SK-N-SH treated with all-trans-retinoic acid at 6 μM for 48 hours (cell line): ENCODE results near the gene MIPEP.

Experiments used
- ATAC-seq: fragments of 200-7000 bp; cut with Tn5 transposase; 3 replicates; pipeline ENCODE4 v1.9.1; 2020; ENCODE audit warnings: mild to moderate bottlenecking, moderate library complexity
- ARNTL ChIP-seq: fragments of 450-650 bp; formaldehyde crosslinking; IDR thresholded peaks from 2 replicates; pipeline ENCODE4 v1.5.0; 2020; ENCODE audit warnings: low read depth, mild to moderate bottlenecking, moderate library complexity, borderline replicate concordance
- BACH2 ChIP-seq: fragments of 250-450 bp; sonication (Bioruptor Pico); IDR thresholded peaks from 2 replicates; pipeline ENCODE4 v1.9.0; 2021; ENCODE audit warnings: mild to moderate bottlenecking, borderline replicate concordance
- CREB5 ChIP-seq: fragments of 250-450 bp; sonication (Bioruptor Pico); IDR thresholded peaks from 2 replicates; pipeline ENCODE4 v1.5.1; 2020; ENCODE audit warnings: low read depth, mild to moderate bottlenecking, moderate library complexity
- CSDC2 ChIP-seq: fragments of 250-450 bp; sonication (Bioruptor Pico); IDR thresholded peaks from 2 replicates; pipeline ENCODE4 v1.5.0; 2020; ENCODE audit warnings: mild to moderate bottlenecking, moderate library complexity
- CSRNP3 ChIP-seq: fragments of 250-450 bp; sonication (Bioruptor Pico); IDR thresholded peaks from 2 replicates; pipeline ENCODE4 v1.5.1; 2021; ENCODE audit warnings: mild to moderate bottlenecking, moderate library complexity
- ESRRG ChIP-seq: fragments of 250-450 bp; sonication (Bioruptor Pico); IDR thresholded peaks from 2 replicates; pipeline ENCODE4 v1.6.1; 2021; ENCODE audit warnings: mild to moderate bottlenecking
- GLIS3 ChIP-seq: fragments of 250-450 bp; sonication (Bioruptor Pico); IDR thresholded peaks from 2 replicates; pipeline ENCODE4 v1.5.0; 2020; ENCODE audit warnings: mild to moderate bottlenecking, moderate library complexity
- ISL1 ChIP-seq: fragments of 250-450 bp; sonication (Bioruptor Pico); IDR thresholded peaks from 2 replicates; pipeline ENCODE4 v2.1.2; 2022; ENCODE audit warnings: mild to moderate bottlenecking, moderate library complexity
- OSR1 ChIP-seq: fragments of 250-450 bp; sonication (Bioruptor Pico); IDR thresholded peaks from 2 replicates; pipeline ENCODE4 v1.8.0; 2022; ENCODE audit warnings: moderate library complexity, mild to moderate bottlenecking, inconsistent platforms
- PATZ1 ChIP-seq: fragments of 250-450 bp; sonication (Bioruptor Pico); IDR thresholded peaks from 2 replicates; pipeline ENCODE4 v1.8.0; 2020; ENCODE audit warnings: mild to moderate bottlenecking, moderate library complexity, borderline replicate concordance
- POU6F1 ChIP-seq: fragments of 250-450 bp; sonication (Bioruptor Pico); IDR thresholded peaks from 2 replicates; pipeline ENCODE4 v1.8.0; 2021; ENCODE audit warnings: low read depth, mild to moderate bottlenecking, moderate library complexity, borderline replicate concordance
- PPARA ChIP-seq: fragments of 250-450 bp; sonication (Bioruptor Pico); IDR thresholded peaks from 2 replicates; pipeline ENCODE4 v1.5.0; 2020; ENCODE audit warnings: mild to moderate bottlenecking, borderline replicate concordance
- RARB ChIP-seq: fragments of 250-450 bp; sonication (Bioruptor Pico); IDR thresholded peaks from 2 replicates; pipeline ENCODE4 v1.8.0; 2021; ENCODE audit warnings: mild to moderate bottlenecking, moderate library complexity
- TCF4 ChIP-seq: fragments of 250-450 bp; sonication (Bioruptor Pico); IDR thresholded peaks from 2 replicates; pipeline ENCODE4 v1.8.0; 2021; ENCODE audit warnings: mild to moderate bottlenecking, moderate library complexity, borderline replicate concordance
- TOX ChIP-seq: fragments of 250-450 bp; sonication (Bioruptor Pico); IDR thresholded peaks from 2 replicates; pipeline ENCODE4 v1.8.0; 2021; ENCODE audit warnings: mild to moderate bottlenecking, moderate library complexity, borderline replicate concordance
- ZC3H10 ChIP-seq: fragments of 250-450 bp; sonication (Bioruptor Pico); IDR thresholded peaks from 2 replicates; pipeline ENCODE4 v1.5.1; 2021; ENCODE audit warnings: mild to moderate bottlenecking, moderate library complexity
- ZFP3 ChIP-seq: fragments of 250-450 bp; sonication (Bioruptor Pico); IDR thresholded peaks from 2 replicates; pipeline ENCODE4 v1.5.0; 2020; ENCODE audit warnings: mild to moderate bottlenecking, moderate library complexity
- ZNF565 ChIP-seq: fragments of 450-650 bp; formaldehyde crosslinking; conservative IDR thresholded peaks from 2 replicates; pipeline ENCODE4 v1.5.0; 2020; ENCODE audit warnings: low read depth, mild to moderate bottlenecking, moderate library complexity
- ZNF70 ChIP-seq: fragments of 450-650 bp; formaldehyde crosslinking; IDR thresholded peaks from 2 replicates; pipeline ENCODE4 v1.5.0; 2020; ENCODE audit warnings: mild to moderate bottlenecking, moderate library complexity
- ZNF8 ChIP-seq: fragments of 450-650 bp; formaldehyde crosslinking; IDR thresholded peaks from 2 replicates; pipeline ENCODE4 v1.5.0; 2020; ENCODE audit warnings: mild to moderate bottlenecking, moderate library complexity
- TF ChIP-seq, protein P1 (sequence below): fragments of 250-450 bp; sonication (Bioruptor Pico); IDR thresholded peaks from 2 replicates; pipeline ENCODE4 v1.5.0; 2020; ENCODE audit warnings: mild to moderate bottlenecking, moderate library complexity

Gene MIPEP

DNA sequence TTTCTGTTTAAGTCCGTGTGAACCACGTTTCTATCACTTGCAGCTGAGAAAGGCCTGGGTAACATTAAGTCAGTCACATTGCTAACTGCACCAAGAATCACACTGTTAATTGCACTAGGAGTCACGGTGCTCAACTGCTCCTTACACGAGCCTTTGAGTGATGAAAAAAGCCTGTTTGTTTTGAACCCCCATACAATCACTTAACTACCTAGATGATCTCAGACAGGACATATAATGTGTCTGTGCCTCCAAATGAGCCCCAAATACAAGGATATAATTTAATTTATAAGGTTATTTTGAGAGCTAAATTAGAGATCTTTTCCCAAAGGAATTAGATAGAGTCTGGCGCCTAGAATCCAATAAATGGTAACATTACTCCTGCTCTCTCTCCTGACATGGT, 84.1 kb downstream of the MIPEP start:
- no peak for ATAC-seq
- TF ChIP-seq BACH2 (CRISPR knock-in tag), result no peak
- no peak for TF ChIP-seq POU6F1 (CRISPR knock-in tag)
- TF ChIP-seq ZC3H10 (CRISPR knock-in tag), result no peak
- TF ChIP-seq TOX (CRISPR knock-in tag), result no peak
- no peak for TF ChIP-seq CSRNP3 (CRISPR knock-in tag)
- no peak for TF ChIP-seq ESRRG (CRISPR knock-in tag)
- TF ChIP-seq CREB5 (CRISPR knock-in tag), result no peak
- TF ChIP-seq PPARA (CRISPR knock-in tag), result no peak
- no peak for TF ChIP-seq OSR1
- no peak for TF ChIP-seq CSDC2
- no peak for TF ChIP-seq ZNF565 (CRISPR knock-in tag)
- no peak for TF ChIP-seq ZNF70
- TF ChIP-seq ISL1 (CRISPR knock-in tag), result no peak
- TF ChIP-seq ZNF8 (CRISPR knock-in tag), result no peak
- no peak for TF ChIP-seq RARB
- no peak for TF ChIP-seq PATZ1 (CRISPR knock-in tag)
- TF ChIP-seq GLIS3, result no peak
- no peak for TF ChIP-seq ARNTL (CRISPR knock-in tag)
- no peak for TF ChIP-seq TCF4 (CRISPR knock-in tag)

GRCh38 chr13:23804166-23804565, 85.0 kb downstream of the MIPEP start:
- no peak for TF ChIP-seq CREB5 (CRISPR knock-in tag)
- TF ChIP-seq GLIS3, result no peak
- no peak for ATAC-seq

DNA sequence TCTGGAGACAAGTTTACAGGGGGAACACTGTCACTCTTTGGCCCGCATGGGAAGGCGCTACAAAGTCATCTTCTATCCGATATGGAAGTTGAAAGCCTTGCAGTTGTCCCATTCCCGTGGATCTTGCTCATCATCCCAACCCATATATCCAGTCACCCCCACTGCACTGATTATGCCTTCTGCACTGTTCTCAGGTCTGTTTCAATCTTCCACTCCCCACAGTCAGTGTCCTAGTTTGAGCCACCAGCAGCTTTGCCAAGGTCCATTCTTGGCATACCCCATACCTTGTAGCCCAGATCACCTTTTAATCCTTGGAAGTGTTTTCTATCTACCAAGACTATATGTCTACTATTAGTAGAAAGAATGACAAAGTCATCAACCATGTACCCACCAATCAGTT, 88.1 kb downstream of the MIPEP start:
- no peak for ATAC-seq
- no peak for TF ChIP-seq GLIS3

- no peak for ATAC-seq
- TF ChIP-seq, protein P1, sequence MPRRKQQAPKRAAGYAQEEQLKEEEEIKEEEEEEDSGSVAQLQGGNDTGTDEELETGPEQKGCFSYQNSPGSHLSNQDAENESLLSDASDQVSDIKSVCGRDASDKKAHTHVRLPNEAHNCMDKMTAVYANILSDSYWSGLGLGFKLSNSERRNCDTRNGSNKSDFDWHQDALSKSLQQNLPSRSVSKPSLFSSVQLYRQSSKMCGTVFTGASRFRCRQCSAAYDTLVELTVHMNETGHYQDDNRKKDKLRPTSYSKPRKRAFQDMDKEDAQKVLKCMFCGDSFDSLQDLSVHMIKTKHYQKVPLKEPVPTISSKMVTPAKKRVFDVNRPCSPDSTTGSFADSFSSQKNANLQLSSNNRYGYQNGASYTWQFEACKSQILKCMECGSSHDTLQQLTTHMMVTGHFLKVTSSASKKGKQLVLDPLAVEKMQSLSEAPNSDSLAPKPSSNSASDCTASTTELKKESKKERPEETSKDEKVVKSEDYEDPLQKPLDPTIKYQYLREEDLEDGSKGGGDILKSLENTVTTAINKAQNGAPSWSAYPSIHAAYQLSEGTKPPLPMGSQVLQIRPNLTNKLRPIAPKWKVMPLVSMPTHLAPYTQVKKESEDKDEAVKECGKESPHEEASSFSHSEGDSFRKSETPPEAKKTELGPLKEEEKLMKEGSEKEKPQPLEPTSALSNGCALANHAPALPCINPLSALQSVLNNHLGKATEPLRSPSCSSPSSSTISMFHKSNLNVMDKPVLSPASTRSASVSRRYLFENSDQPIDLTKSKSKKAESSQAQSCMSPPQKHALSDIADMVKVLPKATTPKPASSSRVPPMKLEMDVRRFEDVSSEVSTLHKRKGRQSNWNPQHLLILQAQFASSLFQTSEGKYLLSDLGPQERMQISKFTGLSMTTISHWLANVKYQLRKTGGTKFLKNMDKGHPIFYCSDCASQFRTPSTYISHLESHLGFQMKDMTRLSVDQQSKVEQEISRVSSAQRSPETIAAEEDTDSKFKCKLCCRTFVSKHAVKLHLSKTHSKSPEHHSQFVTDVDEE (CRISPR knock-in tag), result no peak
- no peak for TF ChIP-seq ZNF8 (CRISPR knock-in tag)
- TF ChIP-seq CSRNP3 (CRISPR knock-in tag), result no peak
- no peak for TF ChIP-seq ESRRG (CRISPR knock-in tag)
- TF ChIP-seq ZFP3, result no peak
- no peak for TF ChIP-seq ZC3H10 (CRISPR knock-in tag)
- TF ChIP-seq GLIS3, result no peak
- no peak for TF ChIP-seq ARNTL (CRISPR knock-in tag)
- no peak for TF ChIP-seq TOX (CRISPR knock-in tag)
These were observed 89.3 kb downstream of the MIPEP start for GRCh38 chr13:23799945-23800344.
